ENCODE data around the gene SIT1.
"Not testable (repeated sequence)": the region's sequence is repeated elsewhere in the genome, so short reads cannot be mapped to it uniquely, and the experiment has no call there.

SIT1 gene

GRCh38 chr9:35636135-35636876, 14.4 kb downstream of the SIT1 start:
- DNase-seq: no peak

GRCh38 chr9:35635730-35636129, 15.0 kb downstream of the SIT1 start:
- DNase-seq: no peak

- DNase-seq: no peak
Measured at GRCh38 chr9:35629597-35629996, 21.1 kb downstream of the SIT1 start.

GRCh38 chr9:35628389-35628991, 22.2 kb downstream of the SIT1 start:
- DNase-seq: no peak

GRCh38 chr9:35627575-35627974, 23.2 kb downstream of the SIT1 start:
- DNase-seq: no peak

GRCh38 chr9:35619800-35620158, 31.0 kb downstream of the SIT1 start:
- DNase-seq: no peak

GRCh38 chr9:35618854-35619799, 31.6 kb downstream of the SIT1 start:
- no peak for DNase-seq

GRCh38 chr9:35618325-35618727, 32.4 kb downstream of the SIT1 start, which contains the start of gene CD72:
TSS of gene CD72 (minus strand) at chr9:35618413. CDS start at chr9:35618303, 110 bp downstream.
- no peak for DNase-seq

GRCh38 chr9:35617548-35617947, 33.2 kb downstream of the SIT1 start:
- no peak for DNase-seq

GRCh38 chr9:35616681-35617459, 33.9 kb downstream of the SIT1 start:
- DNase-seq: peak; percentile 54

GRCh38 chr9:35615981-35616680, 34.6 kb downstream of the SIT1 start:
- no peak for DNase-seq

- no peak for DNase-seq
Measured at GRCh38 chr9:35612843-35613242, 37.9 kb downstream of the SIT1 start.

GRCh38 chr9:35612066-35612465, 38.7 kb downstream of the SIT1 start:
- DNase-seq: not testable (repeated sequence)

GRCh38 chr9:35611230-35611797, 39.4 kb downstream of the SIT1 start:
- peak; percentile 39 for DNase-seq

- no peak for DNase-seq
Measured at GRCh38 chr9:35609820-35610163, 40.9 kb downstream of the SIT1 start.

GRCh38 chr9:35609001-35609819, 41.5 kb downstream of the SIT1 start:
- DNase-seq: no peak

- DNase-seq: no peak
Measured at GRCh38 chr9:35608221-35608620, 42.5 kb downstream of the SIT1 start.

GRCh38 chr9:35606726-35607125, 44.0 kb downstream of the SIT1 start:
- no peak for DNase-seq

- no peak for DNase-seq
Measured at GRCh38 chr9:35606138-35606504, 44.6 kb downstream of the SIT1 start.

- no peak for DNase-seq
Measured at GRCh38 chr9:35605351-35606137, 45.2 kb downstream of the SIT1 start.

All from fibroblast of skin of scalp (primary cell).